H1 (cell line): ENCODE measurements around the gene PROM2. TPM values are rescaled to one million over a fixed set of nuclear protein-coding genes. Genes with fewer than 3 reads are reported as not detected.

Source experiments
- CTCF ChIA-PET: fragments of 300-600 bp; sonication (Branson Sonifier 250); formaldehyde crosslinking; loops from one replicate; lab custom pipeline; 2021; ENCODE audit not compliant: partially characterized antibody; lab: Charles Lee
- POLR2A ChIA-PET: fragments of 300-600 bp; sonication (Branson Sonifier 250); formaldehyde crosslinking; loops from one replicate; lab custom pipeline; 2021; ENCODE audit warnings: inconsistent platforms; ENCODE audit not compliant: partially characterized antibody; lab: Charles Lee
- DNase-seq, 2 experiments: peaks; one replicate each; pipeline versions ENCODE4 v3.0.0 to v3.0.0-alpha.2; 2010 to 2022; ENCODE audit warnings: low spot score in 2 of 2, low read depth in 1 of 2, mixed read lengths in 1 of 2
- FAIRE-seq: peaks from 2 replicates; lab custom pipeline; 2011; peaks lifted over from hg19 to GRCh38; lab: Jason Lieb, UNC
- H2AFZ ChIP-seq: 2 replicates; pipeline ENCODE4 v1.8.1; 2012; ENCODE audit warnings: low read length, inconsistent platforms
- H2AK5ac ChIP-seq: 2 replicates; pipeline ENCODE4 v1.6.1; 2013; ENCODE audit warnings: low read depth, low read length
- H2BK120ac ChIP-seq: replicated peaks from 2 replicates; pipeline ENCODE3; 2013; ENCODE audit warnings: low read depth, low read length, inconsistent platforms
- H2BK12ac ChIP-seq: 2 replicates; pipeline ENCODE4 v1.6.1; 2013; ENCODE audit warnings: low read depth, low read length
- H2BK15ac ChIP-seq: 2 replicates; pipeline ENCODE4 v1.6.1; 2013; ENCODE audit warnings: low read length
- H2BK20ac ChIP-seq: 2 replicates; pipeline ENCODE4 v1.6.1; 2013; ENCODE audit warnings: low read length
- H2BK5ac ChIP-seq: 2 replicates; pipeline ENCODE4 v1.6.1; 2013; ENCODE audit warnings: low read depth, low read length
- H3K14ac ChIP-seq: 2 replicates; pipeline ENCODE4 v1.6.1; 2013; ENCODE audit warnings: inconsistent platforms; ENCODE audit not compliant: insufficient read length
- H3K18ac ChIP-seq: 2 replicates; pipeline ENCODE4 v1.6.1; 2013; ENCODE audit warnings: low read length; ENCODE audit errors: extremely low read depth
- H3K23ac ChIP-seq: 2 replicates; pipeline ENCODE4 v1.6.1; 2013; ENCODE audit warnings: inconsistent platforms; ENCODE audit not compliant: insufficient read length
- H3K23me2 ChIP-seq: 2 replicates; pipeline ENCODE4 v1.6.1; 2013; ENCODE audit warnings: low read depth, low read length
- H3K27ac ChIP-seq: 2 replicates; pipeline ENCODE4 v1.6.1; 2011; ENCODE audit warnings: low read depth, low read length, inconsistent platforms
- H3K27me3 ChIP-seq, 4 experiments: replicated peaks in 1 of 4; 1 replicate in 1 of 4; 2 replicates in 3 of 4; pipeline versions ENCODE4 v1.6.1 to v1.8.1; 2011 to 2013; ENCODE audit warnings: low read length in 3 of 4, mild to moderate bottlenecking in 3 of 4, inconsistent platforms in 2 of 4, mixed read lengths in 2 of 4, moderate library complexity in 1 of 4; ENCODE audit not compliant: control insufficient read depth in 3 of 4, insufficient read depth in 3 of 4; ENCODE audit errors: extremely low read depth in 1 of 4
- H3K36me3 ChIP-seq, 4 experiments: 2 replicates each; pipeline versions ENCODE4 v1.6.1 to v1.8.1; 2011 to 2013; ENCODE audit warnings: mild to moderate bottlenecking in 4 of 4, low read length in 3 of 4, moderate library complexity in 2 of 4, control low read depth in 1 of 4, inconsistent platforms in 1 of 4; ENCODE audit not compliant: insufficient read depth in 4 of 4, control insufficient read depth in 2 of 4
- H3K4ac ChIP-seq: replicated peaks from 2 replicates; pipeline ENCODE3; 2013; ENCODE audit warnings: low read length, low read depth, mixed read lengths, inconsistent platforms; ENCODE audit not compliant: insufficient read length
- H3K4me1 ChIP-seq, 4 experiments: replicated peaks in 1 of 4; 1 replicate in 1 of 4; 2 replicates in 3 of 4; pipeline versions ENCODE4 v1.6.1 to v1.8.1; 2011 to 2013; ENCODE audit warnings: low read length in 3 of 4, inconsistent platforms in 2 of 4, mixed read lengths in 1 of 4; ENCODE audit not compliant: insufficient read depth in 4 of 4, control insufficient read depth in 3 of 4
- H3K4me2 ChIP-seq, 2 experiments: 2 replicates each; pipeline versions ENCODE4 v1.6.1 to v1.8.1; 2011 to 2013; ENCODE audit warnings: low read depth in 2 of 2, low read length in 2 of 2, control low read depth in 1 of 2, inconsistent platforms in 1 of 2, mild to moderate bottlenecking in 1 of 2; ENCODE audit not compliant: insufficient read depth in 1 of 2
- H3K4me3 ChIP-seq, 4 experiments: fragments of 200-600, 300-600 bp in 1 of 4; sonication (generic), shearing (Covaris generic), sonication (Bioruptor Twin) in 1 of 4; 2 replicates each; pipeline versions ENCODE4 v1.5.1 to v1.8.1; 2011 to 2016; ENCODE audit warnings: low read length in 4 of 4, low read depth in 3 of 4, control low read depth in 2 of 4, inconsistent platforms in 2 of 4, mild to moderate bottlenecking in 2 of 4, mixed read lengths in 1 of 4, moderate library complexity in 1 of 4; ENCODE audit not compliant: insufficient read depth in 2 of 4; ENCODE audit errors: extremely low read depth in 1 of 4
- H3K56ac ChIP-seq: replicated peaks from 2 replicates; pipeline ENCODE3; 2013; ENCODE audit warnings: low read depth, mild to moderate bottlenecking, mixed read lengths, low read length, inconsistent platforms; ENCODE audit not compliant: insufficient read length
- H3K79me1 ChIP-seq: 2 replicates; pipeline ENCODE4 v1.6.1; 2013; ENCODE audit warnings: low read depth, low read length, control low read depth
- H3K79me2 ChIP-seq, 2 experiments: 2 replicates each; pipeline versions ENCODE4 v1.6.1 to v1.8.1; 2012 to 2013; ENCODE audit warnings: low read length in 2 of 2, mild to moderate bottlenecking in 2 of 2, inconsistent platforms in 1 of 2; ENCODE audit not compliant: insufficient read depth in 2 of 2, control insufficient read depth in 1 of 2
- H3K9ac ChIP-seq, 4 experiments: replicated peaks in 1 of 4; 1 replicate in 1 of 4; 2 replicates in 3 of 4; pipeline versions ENCODE4 v1.6.1 to v1.8.1; 2011 to 2013; ENCODE audit warnings: low read depth in 3 of 4, low read length in 3 of 4, control low read depth in 2 of 4, mild to moderate bottlenecking in 2 of 4, moderate library complexity in 2 of 4, inconsistent platforms in 1 of 4; ENCODE audit errors: extremely low read depth in 1 of 4
- H3K9me3 ChIP-seq, 2 experiments: 2 replicates each; pipeline versions ENCODE4 v1.6.1 to v1.8.1; 2012 to 2013; ENCODE audit warnings: mild to moderate bottlenecking in 2 of 2, moderate library complexity in 2 of 2, control low read depth in 1 of 2, inconsistent platforms in 1 of 2, low read depth in 1 of 2, low read length in 1 of 2, mixed read lengths in 1 of 2; ENCODE audit not compliant: insufficient read depth in 2 of 2
- H4K20me1 ChIP-seq, 2 experiments: replicated peaks in 1 of 2; 2 replicates each; pipeline versions ENCODE3 to v1.8.1; 2011 to 2013; ENCODE audit warnings: inconsistent platforms in 2 of 2, low read length in 2 of 2, mild to moderate bottlenecking in 1 of 2; ENCODE audit not compliant: insufficient read depth in 2 of 2, control insufficient read depth in 1 of 2
- H4K5ac ChIP-seq: 2 replicates; pipeline ENCODE4 v1.6.1; 2013; ENCODE audit warnings: low read length, low read depth, mixed read lengths, inconsistent platforms; ENCODE audit not compliant: insufficient read length
- H4K8ac ChIP-seq: 2 replicates; pipeline ENCODE4 v1.8.0; 2013; ENCODE audit warnings: mild to moderate bottlenecking, moderate library complexity, low read length, inconsistent platforms; ENCODE audit not compliant: insufficient read depth; ENCODE audit errors: extremely low read depth
- H4K91ac ChIP-seq: replicated peaks from 2 replicates; pipeline ENCODE3; 2013; ENCODE audit warnings: low read length, mixed read lengths, inconsistent platforms; ENCODE audit not compliant: insufficient read length
- BCL11A ChIP-seq, 2 experiments: IDR thresholded peaks; one replicate each; pipeline ENCODE4 v1.6.1; 2011; ENCODE audit warnings: low read depth in 2 of 2, low read length in 2 of 2, mild to moderate bottlenecking in 2 of 2
- CTCF ChIP-seq, 3 experiments: IDR thresholded peaks; 1 replicate in 2 of 3; 2 replicates in 1 of 3; pipeline versions ENCODE4 v1.5.1 to v1.6.1; 2011; ENCODE audit warnings: low read length in 3 of 3, mild to moderate bottlenecking in 3 of 3, inconsistent platforms in 2 of 3, low read depth in 1 of 3, moderate library complexity in 1 of 3; ENCODE audit not compliant: insufficient read depth in 1 of 3; ENCODE audit errors: control extremely low read depth in 1 of 3
- EP300 ChIP-seq, 2 experiments: IDR thresholded peaks; 1 replicate in 1 of 2; 2 replicates in 1 of 2; pipeline ENCODE4 v1.6.1; 2011 to 2012; ENCODE audit warnings: low read depth in 2 of 2, low read length in 2 of 2, mild to moderate bottlenecking in 2 of 2, borderline replicate concordance in 1 of 2, inconsistent platforms in 1 of 2, moderate library complexity in 1 of 2
- FOSL1 ChIP-seq: IDR thresholded peaks from 2 replicates; pipeline ENCODE4 v1.6.1; 2011; ENCODE audit warnings: mild to moderate bottlenecking, low read depth, low read length, moderate library complexity; ENCODE audit not compliant: insufficient read depth
- GABPA ChIP-seq: IDR thresholded peaks from 2 replicates; pipeline ENCODE4 v1.6.1; 2011; ENCODE audit warnings: mild to moderate bottlenecking, low read length, moderate library complexity, borderline replicate concordance; ENCODE audit not compliant: insufficient read depth
- HDAC6 ChIP-seq: IDR thresholded peaks from one replicate; pipeline ENCODE4 v1.7.1; 2012; ENCODE audit warnings: low read depth, mild to moderate bottlenecking, inconsistent platforms, low read length, moderate library complexity
- MAFK ChIP-seq: IDR thresholded peaks from 2 replicates; pipeline ENCODE4 v1.6.1; 2012; ENCODE audit warnings: low read depth, mild to moderate bottlenecking, improper control_type of control experiment, low read length
- WGBS, 2 experiments: shearing (Covaris generic) in 1 of 2; methylation state at CpG; one replicate each; pipeline versions ENCODE4 v1.1.6 to v1.1.7; 2013 to 2015; ENCODE audit warnings: low lambda C conversion rate in 2 of 2, mixed read lengths in 2 of 2, inconsistent platforms in 1 of 2, low coverage in 1 of 2, missing lambda C conversion rate in 1 of 2; ENCODE audit not compliant: insufficient replicate concordance in 2 of 2, insufficient coverage in 1 of 2, insufficient read length in 1 of 2; ENCODE audit errors: extremely low coverage in 1 of 2, missing lambda C conversion rate in 1 of 2; 5-methylcytosine and 5-hydroxymethylcytosine counted together
- polyA plus RNA-seq, 7 experiments: library from polyadenylated mRNA; depleted of rRNA in 3 of 7; stranded (reverse) in 5 of 7; unstranded in 2 of 7; fragments of >200 nt in 5 of 7; fragments of 200-250 nt in 2 of 7; gene quantifications; 1 replicate in 5 of 7; 2 replicates in 1 of 7; 4 replicates in 1 of 7; pipeline versions ENCODE4 v1.2.1 to v1.2.3, GENCODE V29; 2011 to 2013; ENCODE audit warnings: missing spikeins in 2 of 7, mixed read lengths in 2 of 7
- total RNA-seq: library from RNA; stranded (reverse); fragmentation: NEBNext Ultra II Directional; extraction: Animal tissue kit (Norgen Biotek cat#: 25700); gene quantifications from 2 replicates; pipeline ENCODE4 v1.2.1, GENCODE V29; 2021

The PROM2 gene
- total and polyA plus RNA-seq, 2 of the 8 experiments (the other 6 are each of a cell fraction or from before 2014, with no cell fraction given): 1.6 to 3.8 TPM

- Histone ChIP-seq H4K8ac (peak overlapping the region; percentile 42; the same call in 1 of the 2 replicates), H4K5ac (no peak overlapping the region)
- TF ChIP-seq CTCF (IDR thresholded peaks at IDR 0.05; ENCODE audit: control extremely low read depth in 1 of 3, insufficient read depth in 1 of 3, low read depth in 1 of 3, low read length in 3 of 3): no peak
- no peak for TF ChIP-seq EP300 (IDR thresholded peaks at IDR 0.05; ENCODE audit: borderline replicate concordance in 1 of 2, low read depth in 2 of 2, low read length in 2 of 2)
- no peak for TF ChIP-seq HDAC6
- no peak for TF ChIP-seq FOSL1
- TF ChIP-seq MAFK: no peak
- no peak for TF ChIP-seq BCL11A (IDR thresholded peaks at IDR 0.05; ENCODE audit: low read depth in 2 of 2, low read length in 2 of 2)
- TF ChIP-seq GABPA: no peak
- TF ChIP-seq, all 59 proteins: peak for 0
- Histone ChIP-seq H3K36me3 (no peaks in the 10 kb centered on the region), H2BK12ac (no peak overlapping the region), H3K4me1 (no peaks in the 10 kb centered on the region; a peak in 1 of 7 replicates), H4K91ac (no peak overlapping the region), H3K9ac (no peak overlapping the region), H2AFZ (no peak overlapping the region), H2BK120ac (no peak overlapping the region), H3K56ac (no peak overlapping the region), H3K79me2 (no peaks in the 10 kb centered on the region), H2BK15ac (no peak overlapping the region), H2AK5ac (no peak overlapping the region), H3K9me3 (peaks cover 71 to 97% of the 10 kb centered on the region in 2 experiments), H2BK5ac (no peak overlapping the region), H3K4me2 (no peak overlapping the region), H3K4me3 (no peak overlapping the region), H4K20me1 (no peaks in the 10 kb centered on the region), H3K14ac (no peak overlapping the region), H2BK20ac (no peak overlapping the region), H3K23me2 (no peaks in the 10 kb centered on the region; the same call in 1 of the 2 replicates), H3K4ac (no peak overlapping the region), H3K27me3 (no peaks in the 10 kb centered on the region), H3K27ac (no peak overlapping the region), H3K23ac (no peak overlapping the region), H3K79me1 (no peaks in the 10 kb centered on the region), H3K18ac (no peak overlapping the region)
- 87% methylated on average over 25 of the region's 26 CpGs; no CpG with 5 or more reads in 1 of the 2 experiments for WGBS, 2 experiments
- CTCF ChIA-PET: interaction anchor here (0.6 kb wide), 1 partner anchor 54 kb away, joined by 3 read pairs; no protein-coding TSS in a partner anchor
- POLR2A ChIA-PET: no interaction called here
- FAIRE-seq (no peak), DNase-seq (no peak)
Observed at GRCh38 chr2:95311815-95312542, 37.7 kb downstream of the PROM2 start.
